IPS-18c (cell line): ENCODE results near the gene NMU.
A peak's percentile ranks its signal among the peaks of the same experiment; 100 is the strongest.
"Not testable (repeated sequence)": the region's sequence is repeated elsewhere in the genome, so short reads cannot be mapped to it uniquely, and the experiment has no call there.

ENCODE experiments used
- H3K4me3 ChIP-seq: 2 replicates; pipeline ENCODE4 v1.7.0; 2013; ENCODE audit warnings: low read depth, mild to moderate bottlenecking, low read length, moderate library complexity; ENCODE audit not compliant: insufficient read depth
- H3K9me3 ChIP-seq: one replicate; pipeline ENCODE4 v1.6.1; 2013; ENCODE audit warnings: mild to moderate bottlenecking, low read length, moderate library complexity; ENCODE audit not compliant: control insufficient read depth, insufficient read depth

The NMU gene

DNA sequence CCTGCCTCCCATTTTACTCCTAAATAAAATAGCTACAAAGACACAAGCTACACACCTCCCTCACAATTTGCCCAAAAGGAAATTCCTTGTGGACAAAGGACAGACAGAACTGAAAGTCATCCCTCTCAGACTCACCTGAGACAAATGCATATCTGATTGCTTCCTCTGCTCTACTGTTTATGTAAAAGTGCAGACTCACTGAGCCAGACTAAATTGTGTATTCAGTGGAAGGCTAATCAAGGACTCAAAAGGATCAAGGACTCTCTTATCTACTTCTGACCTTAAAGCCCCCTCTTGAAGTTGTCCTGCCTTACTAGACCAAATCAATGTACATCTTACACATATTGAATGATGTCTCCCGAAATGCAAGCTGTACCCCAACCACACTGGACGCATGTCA, 47.9 kb downstream of the NMU start:
- H3K4me3 ChIP-seq = no peak overlapping the region
- no peaks in the 10 kb centered on the region for H3K9me3 ChIP-seq

GRCh38 chr4:55582773-55583172, 53.3 kb downstream of the NMU start:
- H3K4me3 ChIP-seq, H3K9me3 ChIP-seq: not testable (repeated sequence)

DNA sequence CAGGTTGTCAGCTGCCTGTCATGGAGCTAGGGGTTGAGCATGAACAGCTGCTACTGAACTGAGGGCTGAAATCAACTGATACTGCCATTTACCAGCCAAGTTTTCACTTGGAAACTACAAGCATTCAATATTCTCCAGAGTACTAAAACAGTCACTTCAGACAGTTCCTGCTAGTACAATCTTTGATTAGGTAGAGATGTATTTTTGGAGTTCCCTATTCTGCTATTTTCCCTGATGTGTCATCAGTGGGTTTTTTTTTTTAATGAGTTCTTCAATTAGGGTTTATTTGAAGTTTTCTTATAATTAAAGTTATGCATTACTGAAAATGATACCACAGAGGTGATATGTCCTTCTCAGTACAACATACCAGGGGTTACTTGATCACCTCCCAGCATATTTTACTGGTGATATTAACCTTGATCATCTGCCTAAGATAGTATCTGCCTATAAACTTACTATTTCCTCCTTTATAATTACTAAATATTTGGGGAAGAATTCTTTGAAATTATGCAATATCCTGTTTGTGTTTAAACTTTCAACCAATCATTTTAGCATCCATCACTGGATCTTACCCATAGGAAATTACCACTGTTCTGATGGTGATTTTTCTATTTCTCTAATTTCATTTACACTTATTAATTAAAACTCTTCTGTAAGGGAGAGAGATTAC, 57.6 kb downstream of the NMU start:
- Histone ChIP-seq H3K4me3 (no peak overlapping the region), H3K9me3 (peaks cover 4% of the 10 kb centered on the region)

GRCh38 chr4:55575513-55575912, 60.6 kb downstream of the NMU start:
- H3K9me3 ChIP-seq = peaks cover 4% of the 10 kb centered on the region
- no peak overlapping the region for H3K4me3 ChIP-seq

- Histone ChIP-seq H3K9me3 (peaks cover 4% of the 10 kb centered on the region), H3K4me3 (no peak overlapping the region)
These were observed 61.8 kb downstream of the NMU start for GRCh38 chr4:55574252-55574651.

- no peaks in the 10 kb centered on the region for H3K9me3 ChIP-seq
- no peak overlapping the region for H3K4me3 ChIP-seq
These were observed 64.3 kb downstream of the NMU start for GRCh38 chr4:55571806-55572205.

- no peak overlapping the region for H3K4me3 ChIP-seq
- H3K9me3 ChIP-seq = no peaks in the 10 kb centered on the region
These were observed 67.1 kb downstream of the NMU start for GRCh38 chr4:55568905-55569504.

DNA sequence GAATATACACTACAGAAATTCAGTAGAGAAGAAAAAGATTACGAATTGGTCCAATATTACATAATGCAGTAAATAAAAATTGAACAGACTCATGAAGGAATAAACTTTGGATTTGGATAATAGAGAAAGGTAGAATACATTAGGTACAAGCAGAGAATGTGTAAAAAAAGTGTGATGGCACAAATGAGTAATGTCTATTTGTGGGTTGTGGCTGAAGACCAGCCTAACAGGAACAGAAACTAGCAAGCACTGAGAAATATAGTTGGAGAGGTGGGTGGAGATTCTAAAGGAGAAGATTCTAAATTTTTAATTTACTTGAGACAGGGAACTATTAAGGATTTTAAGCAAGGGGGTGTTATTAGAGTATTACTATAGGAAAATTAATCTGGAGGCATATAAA, 74.2 kb downstream of the NMU start:
- no peak overlapping the region for H3K4me3 ChIP-seq

GRCh38 chr4:55560096-55560495, 76.0 kb downstream of the NMU start:
- no peak overlapping the region for H3K4me3 ChIP-seq
- H3K9me3 ChIP-seq = no peaks in the 10 kb centered on the region

More for the DNA sequence above, 74.2 kb downstream of the NMU start:
- no peaks in the 10 kb centered on the region for H3K9me3 ChIP-seq

GRCh38 chr4:55554453-55555030, 81.6 kb downstream of the NMU start:
- H3K4me3 ChIP-seq = no peak overlapping the region
- no peaks in the 10 kb centered on the region for H3K9me3 ChIP-seq

GRCh38 chr4:55553441-55554201, 82.5 kb downstream of the NMU start:
- H3K9me3 ChIP-seq = no peaks in the 10 kb centered on the region
- H3K4me3 ChIP-seq = no peak overlapping the region

DNA sequence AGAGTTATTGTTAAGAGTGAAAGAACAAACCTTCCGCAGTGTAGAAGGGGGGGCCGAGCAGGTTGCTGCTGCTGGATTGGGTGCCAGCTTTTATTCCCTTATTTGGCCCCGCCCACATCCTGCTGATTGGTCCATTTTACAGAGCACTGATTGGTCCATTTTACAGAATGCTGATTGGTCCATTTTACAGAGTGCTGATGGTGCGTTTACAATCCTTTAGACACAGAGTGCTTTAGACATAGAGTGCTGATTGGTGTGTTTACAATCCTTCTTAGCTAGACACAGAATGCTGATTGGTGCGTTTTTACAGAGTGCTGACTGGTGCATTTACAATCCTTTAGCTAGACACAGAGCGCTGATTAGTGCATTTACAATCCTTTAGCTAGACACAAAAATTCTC, 84.1 kb downstream of the NMU start:
- not testable (repeated sequence) for H3K9me3 ChIP-seq, H3K4me3 ChIP-seq

DNA sequence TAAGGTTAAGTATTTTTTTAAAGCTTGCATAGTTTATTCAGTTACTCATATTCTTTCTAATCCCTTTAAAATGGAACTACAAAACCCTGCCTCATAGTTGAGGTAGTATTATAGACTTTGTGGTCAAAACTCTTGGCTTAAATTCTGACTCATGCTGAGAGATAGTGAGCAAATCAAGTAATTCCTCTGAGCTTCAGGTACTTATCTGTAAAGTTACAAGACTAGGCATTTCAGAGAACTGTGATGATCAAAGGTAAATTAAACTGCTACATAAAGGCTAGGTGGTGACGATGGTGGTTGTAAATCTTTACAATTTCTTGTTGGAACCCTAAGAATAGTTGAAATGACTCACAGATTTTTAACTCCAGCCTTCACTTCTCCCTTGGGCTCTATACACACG, 86.2 kb downstream of the NMU start:
- H3K4me3 ChIP-seq = no peak overlapping the region
- no peaks in the 10 kb centered on the region for H3K9me3 ChIP-seq

GRCh38 chr4:55547918-55548317, 88.2 kb downstream of the NMU start:
- H3K9me3 ChIP-seq = no peaks in the 10 kb centered on the region
- peak overlapping the region; percentile 88; the same call in 1 of the 2 replicates for H3K4me3 ChIP-seq

GRCh38 chr4:55547466-55547770, 88.7 kb downstream of the NMU start:
- no peaks in the 10 kb centered on the region for H3K9me3 ChIP-seq
- peak overlapping the region; percentile 88 for H3K4me3 ChIP-seq

GRCh38 chr4:55546756-55547465, 89.2 kb downstream of the NMU start, which contains the start of gene CLOCK:
Gene CLOCK (minus strand): TSS chr4:55546909. CDS start chr4:55482785, 64,124 bp downstream.
- H3K4me3 ChIP-seq = peak within 1 kb of the TSS; percentile 88
- no peaks in the 10 kb centered on the region for H3K9me3 ChIP-seq

DNA sequence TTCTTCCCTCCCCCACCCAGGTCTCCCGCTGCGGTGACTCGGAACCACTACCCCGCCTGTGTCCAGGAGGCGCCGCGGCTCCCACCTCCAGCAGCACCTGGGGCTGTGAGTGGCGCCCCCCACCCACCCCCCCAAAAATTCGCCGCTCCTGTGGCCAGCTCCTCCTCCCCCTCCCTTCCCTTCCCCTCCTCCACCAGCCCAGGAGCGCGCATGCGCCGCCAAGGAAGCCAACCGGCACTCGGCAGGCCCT, 89.7 kb downstream of the NMU start:
- Histone ChIP-seq H3K9me3 (no peaks in the 10 kb centered on the region), H3K4me3 (peak overlapping the region; percentile 88)
